Tibial nerve (tissue), 4 donors: ENCODE measurements around the gene PDHX. TPM values are rescaled to one million over a fixed set of nuclear protein-coding genes. Genes with fewer than 3 reads are reported as not detected.

Source experiments
- DNase-seq, 2 donors: peaks; one replicate each; pipeline ENCODE4 v3.0.0-alpha.2; 2019; ENCODE audit warnings: low spot score in 2 of 2
- H3K27ac ChIP-seq, 4 donors: fragments of 200-600 bp; sonication (generic) in 3 of 4; one replicate each; pipeline ENCODE4 v1.5.1; 2017 to 2019; ENCODE audit warnings: mild to moderate bottlenecking in 1 of 4
- H3K27me3 ChIP-seq, 2 donors: fragments of 200-600 bp; sonication (generic) in 1 of 2; one replicate each; pipeline versions ENCODE4 v1.5.1 to v1.6.0; 2017 to 2019
- H3K36me3 ChIP-seq, 3 donors: fragments of 200-600 bp; sonication (generic); one replicate each; pipeline ENCODE4 v1.5.1; 2018 to 2019
- H3K4me1 ChIP-seq, 4 donors: fragments of 200-600 bp; sonication (generic) in 3 of 4; one replicate each; pipeline ENCODE4 v1.5.1; 2017 to 2019
- H3K4me3 ChIP-seq, 4 donors: fragments of 200-600 bp; sonication (generic) in 3 of 4; one replicate each; pipeline ENCODE4 v1.5.1; 2017 to 2019; ENCODE audit warnings: mild to moderate bottlenecking in 1 of 4, moderate library complexity in 1 of 4
- H3K9me3 ChIP-seq, 4 donors: fragments of 200-600 bp; sonication (generic) in 3 of 4; one replicate each; pipeline ENCODE4 v1.5.1; 2017 to 2019
- CTCF ChIP-seq, 5 experiments: fragments of 200-600 bp in 3 of 5; fragments of 450-650 bp in 2 of 5; sonication (generic) in 3 of 5; IDR thresholded peaks; one replicate each; pipeline ENCODE4 v1.5.1; 2016 to 2019; ENCODE audit warnings: antibody characterized with exemption in 5 of 5, mild to moderate bottlenecking in 3 of 5, moderate library complexity in 2 of 5
- EP300 ChIP-seq, 2 donors: sonication (generic); formaldehyde crosslinking; IDR thresholded peaks; one replicate each; pipeline ENCODE4 v1.6.1; 2017; ENCODE audit warnings: antibody characterized with exemption in 2 of 2, mild to moderate bottlenecking in 1 of 2
- POLR2A ChIP-seq, 2 donors: fragments of 450-650 bp; IDR thresholded peaks; one replicate each; pipeline ENCODE4 v1.6.1; 2017; ENCODE audit warnings: antibody characterized with exemption in 2 of 2, mild to moderate bottlenecking in 2 of 2, moderate library complexity in 2 of 2
- WGBS, 2 donors: methylation state at CpG; one replicate each; pipeline ENCODE4 v1.1.5; 2018; 5-methylcytosine and 5-hydroxymethylcytosine counted together
- total RNA-seq, 4 donors: library from RNA; depleted of rRNA; stranded (reverse); fragments of >200 nt; gene quantifications; one replicate each; pipeline ENCODE4 v1.1.0, GENCODE V29; 2016

Gene PDHX
- total RNA-seq, 4 donors from 2014 or later = 18.8 to 30.6 (median 23.2) TPM

GRCh38 chr11:34970480-34970879, 54.1 kb downstream of the PDHX start:
- TF ChIP-seq EP300 (IDR thresholded peaks at IDR 0.05) (peak in 1 of 2 donors; percentile 68), CTCF (IDR thresholded peaks at IDR 0.05) (no peak)
- no peak overlapping the region for H3K27ac ChIP-seq
- H3K36me3 ChIP-seq = peaks cover 0 to 47% (median 0%) of the 10 kb centered on the region in 3 donors
- H3K4me3 ChIP-seq = no peak overlapping the region
- H3K27me3 ChIP-seq = no peaks in the 10 kb centered on the region
- DNase-seq = no peak
- H3K4me1 ChIP-seq = peaks cover 0 to 8% (median 0%) of the 10 kb centered on the region in 4 donors
- no peaks in the 10 kb centered on the region for H3K9me3 ChIP-seq

- 97 to 98% methylated on average over 1 of the region's 1 CpG for WGBS, 2 donors
- peaks cover 0 to 8% (median under 1%) of the 10 kb centered on the region in 4 donors for H3K4me1 ChIP-seq
- TF ChIP-seq EP300 (IDR thresholded peaks at IDR 0.05) (no peak), CTCF (IDR thresholded peaks at IDR 0.05) (no peak), POLR2A (IDR thresholded peaks at IDR 0.05) (no peak)
- H3K9me3 ChIP-seq = no peaks in the 10 kb centered on the region
- peaks cover 0 to 41% (median 0%) of the 10 kb centered on the region in 3 donors for H3K36me3 ChIP-seq
- H3K27ac ChIP-seq = no peak overlapping the region
- DNase-seq = no peak
- no peaks in the 10 kb centered on the region for H3K27me3 ChIP-seq
- H3K4me3 ChIP-seq = no peak overlapping the region
These were observed 55.5 kb downstream of the PDHX start for GRCh38 chr11:34971928-34972327.

GRCh38 chr11:34972366-34972765, 55.9 kb downstream of the PDHX start:
- no peak for TF ChIP-seq CTCF (IDR thresholded peaks at IDR 0.05)
- TF ChIP-seq EP300 (IDR thresholded peaks at IDR 0.05) = no peak
- no peak for TF ChIP-seq POLR2A (IDR thresholded peaks at IDR 0.05)
- Histone ChIP-seq H3K4me1 (peaks cover 0 to 10% (median 4%) of the 10 kb centered on the region in 4 donors), H3K4me3 (no peak overlapping the region), H3K36me3 (peaks cover 0 to 38% (median 0%) of the 10 kb centered on the region in 3 donors), H3K27me3 (no peaks in the 10 kb centered on the region), H3K9me3 (no peaks in the 10 kb centered on the region), H3K27ac (no peak overlapping the region)
- DNase-seq = no peak
- 99% methylated on average over 8 of the region's 8 CpGs for WGBS, 2 donors

- peaks cover 0 to 34% (median 0%) of the 10 kb centered on the region in 3 donors for H3K36me3 ChIP-seq
- no peak overlapping the region for H3K27ac ChIP-seq
- no peak overlapping the region for H3K4me3 ChIP-seq
- H3K4me1 ChIP-seq = peaks cover 0 to 15% (median 4%) of the 10 kb centered on the region in 4 donors
- TF ChIP-seq POLR2A (IDR thresholded peaks at IDR 0.05) (no peak), EP300 (IDR thresholded peaks at IDR 0.05) (no peak), CTCF (IDR thresholded peaks at IDR 0.05) (no peak)
- H3K9me3 ChIP-seq = no peaks in the 10 kb centered on the region
- H3K27me3 ChIP-seq = no peaks in the 10 kb centered on the region
- 63 to 80% methylated on average over 2 of the region's 2 CpGs for WGBS, 2 donors
- no peak for DNase-seq
These were observed 56.5 kb downstream of the PDHX start for GRCh38 chr11:34972892-34973291.

- no peaks in the 10 kb centered on the region for H3K27me3 ChIP-seq
- peaks cover 0 to 15% (median 4%) of the 10 kb centered on the region in 4 donors for H3K4me1 ChIP-seq
- no peak overlapping the region for H3K27ac ChIP-seq
- H3K36me3 ChIP-seq = peaks cover 0 to 37% (median 0%) of the 10 kb centered on the region in 3 donors
- TF ChIP-seq EP300 (IDR thresholded peaks at IDR 0.05) (no peak), POLR2A (IDR thresholded peaks at IDR 0.05) (no peak), CTCF (IDR thresholded peaks at IDR 0.05) (no peak)
- WGBS, 2 donors = 93 to 97% methylated on average over 3 of the region's 3 CpGs
- no peaks in the 10 kb centered on the region for H3K9me3 ChIP-seq
- no peak overlapping the region for H3K4me3 ChIP-seq
- DNase-seq = no peak
These were observed 59.1 kb downstream of the PDHX start for GRCh38 chr11:34975482-34975881.
